NB4 (cell line): ENCODE data around the gene ASTN1.

Experiments used
- CTCF ChIP-seq: IDR thresholded peaks from one replicate; pipeline ENCODE4 v1.5.1; 2012; ENCODE audit warnings: low read depth, low read length
- MAX ChIP-seq: IDR thresholded peaks from 2 replicates; pipeline ENCODE4 v1.6.1; 2011; ENCODE audit warnings: low read depth, low read length
- MYC ChIP-seq: IDR thresholded peaks from 2 replicates; pipeline ENCODE4 v1.6.1; 2011; ENCODE audit warnings: low read depth, low read length
- POLR2A ChIP-seq: IDR thresholded peaks from 2 replicates; pipeline ENCODE4 v1.6.1; 2011; ENCODE audit warnings: mild to moderate bottlenecking; ENCODE audit not compliant: insufficient read length; ENCODE audit errors: extremely low read depth

- TF ChIP-seq CTCF (no peak), POLR2A (no peak), MAX (no peak), MYC (no peak)
These were observed 335.3 kb downstream of the ASTN1 start for GRCh38 chr1:176829261-176829660.
